Measurements from ENCODE around the gene PSME1.

PSME1 gene

DNA sequence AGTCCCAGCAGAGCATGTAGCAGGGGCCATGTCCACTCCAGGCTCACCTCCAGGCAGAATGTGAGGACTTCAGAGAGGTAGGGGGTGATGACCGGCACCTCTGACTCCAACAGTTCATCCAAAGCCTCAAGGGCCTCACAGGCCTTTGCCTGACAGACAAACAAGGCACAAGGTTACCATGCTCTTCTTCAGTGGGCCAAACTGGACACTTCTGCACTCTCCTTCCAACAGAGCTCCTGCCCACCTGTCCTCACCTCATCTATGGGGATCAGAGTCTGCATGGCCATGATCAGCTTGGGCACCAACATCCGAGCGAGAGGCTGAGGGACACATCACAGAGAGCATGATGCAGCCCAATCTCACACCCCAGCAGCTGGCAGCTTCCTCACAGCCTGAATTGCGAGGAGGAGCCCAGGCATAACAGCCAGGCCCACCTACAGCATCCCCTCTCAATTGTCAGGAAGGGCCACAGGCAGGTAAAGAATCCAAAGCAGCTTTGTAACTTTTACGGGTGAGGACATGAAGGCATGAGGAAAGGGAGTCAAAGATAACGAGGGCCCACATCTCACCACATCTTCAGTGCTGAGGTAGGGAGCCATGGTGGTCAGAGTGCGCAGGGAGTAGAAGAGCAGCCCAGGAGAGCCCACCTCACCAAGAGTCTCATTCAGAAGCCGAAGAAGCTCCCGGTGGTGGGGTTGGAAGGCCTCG is 51.0 kb downstream of the PSME1 start:
- Histone ChIP-seq H3K4me3 (ENCODE audit: low read depth, low read length) (no peak overlapping the region), H3K27me3 (ENCODE audit: insufficient read depth, low read depth, severe bottlenecking) (no peaks in the 10 kb centered on the region), H3K9me3 (ENCODE audit: severe bottlenecking) (no peaks in the 10 kb centered on the region), H3K36me3 (peaks cover 64% of the 10 kb centered on the region), H3K27ac (no peak overlapping the region)
- TF ChIP-seq, protein P1, sequence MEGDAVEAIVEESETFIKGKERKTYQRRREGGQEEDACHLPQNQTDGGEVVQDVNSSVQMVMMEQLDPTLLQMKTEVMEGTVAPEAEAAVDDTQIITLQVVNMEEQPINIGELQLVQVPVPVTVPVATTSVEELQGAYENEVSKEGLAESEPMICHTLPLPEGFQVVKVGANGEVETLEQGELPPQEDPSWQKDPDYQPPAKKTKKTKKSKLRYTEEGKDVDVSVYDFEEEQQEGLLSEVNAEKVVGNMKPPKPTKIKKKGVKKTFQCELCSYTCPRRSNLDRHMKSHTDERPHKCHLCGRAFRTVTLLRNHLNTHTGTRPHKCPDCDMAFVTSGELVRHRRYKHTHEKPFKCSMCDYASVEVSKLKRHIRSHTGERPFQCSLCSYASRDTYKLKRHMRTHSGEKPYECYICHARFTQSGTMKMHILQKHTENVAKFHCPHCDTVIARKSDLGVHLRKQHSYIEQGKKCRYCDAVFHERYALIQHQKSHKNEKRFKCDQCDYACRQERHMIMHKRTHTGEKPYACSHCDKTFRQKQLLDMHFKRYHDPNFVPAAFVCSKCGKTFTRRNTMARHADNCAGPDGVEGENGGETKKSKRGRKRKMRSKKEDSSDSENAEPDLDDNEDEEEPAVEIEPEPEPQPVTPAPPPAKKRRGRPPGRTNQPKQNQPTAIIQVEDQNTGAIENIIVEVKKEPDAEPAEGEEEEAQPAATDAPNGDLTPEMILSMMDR (IDR thresholded peaks at IDR 0.05; ENCODE audit: low read depth, low read length), result no peak
- DNase-seq, result no peak

- Histone ChIP-seq H3K27ac (peak overlapping the region; percentile 79; the same call in 1 of the 2 replicates), H3K27me3 (ENCODE audit: insufficient read depth, low read depth, severe bottlenecking) (no peaks in the 10 kb centered on the region), H3K4me3 (ENCODE audit: low read depth, low read length) (no peak overlapping the region), H3K9me3 (ENCODE audit: severe bottlenecking) (no peaks in the 10 kb centered on the region), H3K36me3 (peaks cover 66% of the 10 kb centered on the region)
- DNase-seq, result no peak
- TF ChIP-seq, protein P1 (IDR thresholded peaks at IDR 0.05; ENCODE audit: low read depth, low read length), result no peak
Observed at GRCh38 chr14:24187539-24187915, 51.5 kb downstream of the PSME1 start.

Data from WERI-Rb-1 (cell line).